Astrocyte of the hippocampus (primary cell): ENCODE results near the gene GRIK3.
A peak's percentile ranks its signal among the peaks of the same experiment; 100 is the strongest.

Experiments
- DNase-seq: peaks from one replicate; pipeline ENCODE4 v3.0.0; 2011; ENCODE audit warnings: low read depth, low spot score

GRIK3 gene

GRCh38 chr1:36880155-36881067 lies 153.9 kb downstream of the GRIK3 start:
- no peak for DNase-seq

GRCh38 chr1:36879613-36880012 lies 154.7 kb downstream of the GRIK3 start:
- DNase-seq = no peak

- DNase-seq = no peak
These were observed 157.3 kb downstream of the GRIK3 start for GRCh38 chr1:36876990-36877389.

DNA sequence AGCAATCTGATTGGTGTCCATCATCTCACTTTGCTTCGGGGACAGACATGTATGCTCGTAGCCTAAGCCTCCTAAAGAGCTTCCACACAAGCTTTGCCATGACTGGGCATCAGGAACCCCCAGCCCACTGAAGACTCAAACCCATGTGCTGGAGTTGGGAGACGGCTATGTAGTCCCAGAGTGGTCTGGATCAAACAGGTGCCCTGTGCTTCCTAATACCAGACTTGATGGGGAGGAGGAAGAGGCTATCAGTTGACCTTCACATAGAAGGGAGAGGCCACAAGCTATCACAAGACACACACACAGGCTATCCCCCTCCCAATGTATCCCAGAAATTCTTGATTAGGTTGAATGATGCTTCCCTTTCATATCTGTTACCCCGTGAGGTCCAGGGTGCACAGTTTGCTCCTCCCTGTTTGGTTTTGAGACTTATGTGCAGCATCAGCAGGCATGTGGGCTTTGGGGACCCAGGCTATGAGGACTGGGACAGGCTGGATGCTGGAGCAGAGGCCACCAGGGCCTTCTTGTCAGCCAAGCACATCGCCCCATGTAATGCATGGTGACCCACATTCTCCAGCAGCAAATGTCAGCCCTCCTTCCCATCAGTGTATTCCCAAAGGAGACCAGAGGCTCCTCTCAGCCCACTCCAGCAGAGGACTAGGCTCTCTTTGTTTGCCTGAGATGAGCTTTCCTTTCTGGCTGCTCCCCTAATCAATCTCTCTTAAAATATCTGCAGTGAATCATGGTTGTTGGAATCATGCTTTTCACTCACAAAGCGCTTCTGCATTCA lies 159.8 kb downstream of the GRIK3 start:
- no peak for DNase-seq

DNA sequence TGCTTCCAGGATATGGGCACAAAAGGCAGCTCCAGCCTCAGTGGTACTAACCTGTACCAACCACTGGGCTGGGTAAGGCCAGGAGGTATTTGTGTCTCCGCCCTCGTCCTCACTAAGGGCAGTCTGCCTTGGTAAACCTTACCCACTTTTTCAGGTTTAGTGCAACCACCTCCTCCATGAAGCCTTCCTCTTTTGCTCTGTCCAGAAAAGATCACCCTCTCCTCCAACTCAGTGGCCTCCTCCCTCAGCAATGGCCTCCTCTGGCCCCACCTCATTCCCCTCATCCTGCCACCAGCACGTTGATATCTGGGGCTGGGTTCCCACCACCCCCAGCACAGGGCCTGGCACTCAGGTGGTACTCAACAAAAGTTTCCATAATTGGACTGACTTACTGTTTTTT lies 161.5 kb downstream of the GRIK3 start:
- no peak for DNase-seq

GRCh38 chr1:36872126-36872754 lies 162.1 kb downstream of the GRIK3 start:
- DNase-seq = no peak

DNA sequence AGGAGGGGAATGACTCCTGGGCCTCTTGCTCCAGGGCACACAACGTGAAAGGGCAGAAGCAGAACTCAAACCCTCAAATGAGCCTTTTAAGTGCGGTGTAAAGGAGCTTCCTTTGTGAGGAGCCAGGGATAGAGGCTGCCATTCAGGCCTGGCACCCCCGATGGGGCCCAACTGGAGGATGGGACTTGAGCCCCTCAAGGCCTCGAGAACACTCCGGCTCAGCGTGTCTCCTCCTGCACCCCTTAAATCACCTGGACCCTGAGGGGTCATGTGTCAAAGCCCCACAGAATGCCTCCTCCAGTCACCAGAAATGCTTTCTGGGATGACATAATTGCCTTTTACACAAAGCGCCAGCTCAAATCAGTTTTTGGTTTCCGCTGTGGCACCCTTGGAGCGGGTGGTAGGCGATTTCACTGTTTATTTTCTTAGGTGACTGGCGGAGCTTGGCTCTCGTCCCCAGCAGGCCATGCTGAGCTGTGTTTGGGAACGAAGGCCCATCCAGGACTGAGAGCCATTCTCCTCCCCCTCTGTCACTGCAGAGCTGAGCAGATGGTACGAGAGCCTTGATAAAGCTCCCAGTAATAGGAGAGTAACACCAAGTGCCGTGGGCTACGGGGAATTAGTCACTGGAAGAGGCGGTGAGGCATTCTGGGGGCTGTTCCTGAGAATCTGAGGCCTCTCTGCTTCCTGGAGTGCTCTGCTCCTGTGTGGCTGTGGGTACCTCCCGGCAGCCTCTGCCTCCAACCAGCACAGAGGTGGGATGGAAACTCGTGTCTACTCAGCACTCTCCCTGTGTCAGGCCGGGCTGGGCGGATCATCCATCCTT lies 163.0 kb downstream of the GRIK3 start:
- DNase-seq = no peak

GRCh38 chr1:36869826-36870225 lies 164.5 kb downstream of the GRIK3 start:
- no peak for DNase-seq

DNA sequence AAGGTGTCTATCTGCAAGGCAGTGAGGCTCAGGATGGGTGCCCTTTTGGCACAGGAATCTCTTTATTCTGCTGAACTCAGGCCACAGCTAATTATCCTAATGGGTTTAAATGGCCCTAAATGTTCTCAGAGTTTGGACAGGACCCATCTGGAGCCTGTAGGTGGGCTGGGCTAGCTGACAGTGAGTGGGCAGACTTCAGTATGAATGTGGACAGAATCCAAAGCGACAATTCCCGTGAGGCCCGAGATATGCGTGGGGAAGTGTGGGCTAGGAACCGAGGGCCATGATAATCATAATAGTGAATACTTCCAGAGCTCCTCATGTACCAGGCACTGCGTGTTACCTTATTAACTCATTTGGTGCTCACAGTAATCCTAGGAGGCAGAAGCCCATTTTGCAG lies 165.3 kb downstream of the GRIK3 start:
- DNase-seq = no peak

- DNase-seq = no peak
These were observed 166.7 kb downstream of the GRIK3 start for GRCh38 chr1:36867575-36867974.

- peak; percentile 6 for DNase-seq
These were observed 168.0 kb downstream of the GRIK3 start for GRCh38 chr1:36866169-36866814.

DNA sequence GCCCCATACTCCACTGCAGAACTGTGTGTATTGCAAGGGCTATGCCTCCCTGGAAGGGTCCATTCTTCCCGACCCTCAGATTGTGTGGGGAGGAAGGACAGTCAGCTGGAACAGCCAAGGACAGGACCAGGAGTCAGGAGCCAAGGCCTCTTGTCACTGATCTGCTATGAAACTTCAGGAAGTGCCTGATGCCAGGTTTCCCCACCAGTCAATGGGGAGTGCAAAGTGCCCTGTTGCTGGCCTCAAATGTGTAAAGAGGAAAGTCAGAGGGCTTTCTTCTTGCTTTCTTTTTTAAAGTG lies 168.8 kb downstream of the GRIK3 start:
- DNase-seq = no peak

DNA sequence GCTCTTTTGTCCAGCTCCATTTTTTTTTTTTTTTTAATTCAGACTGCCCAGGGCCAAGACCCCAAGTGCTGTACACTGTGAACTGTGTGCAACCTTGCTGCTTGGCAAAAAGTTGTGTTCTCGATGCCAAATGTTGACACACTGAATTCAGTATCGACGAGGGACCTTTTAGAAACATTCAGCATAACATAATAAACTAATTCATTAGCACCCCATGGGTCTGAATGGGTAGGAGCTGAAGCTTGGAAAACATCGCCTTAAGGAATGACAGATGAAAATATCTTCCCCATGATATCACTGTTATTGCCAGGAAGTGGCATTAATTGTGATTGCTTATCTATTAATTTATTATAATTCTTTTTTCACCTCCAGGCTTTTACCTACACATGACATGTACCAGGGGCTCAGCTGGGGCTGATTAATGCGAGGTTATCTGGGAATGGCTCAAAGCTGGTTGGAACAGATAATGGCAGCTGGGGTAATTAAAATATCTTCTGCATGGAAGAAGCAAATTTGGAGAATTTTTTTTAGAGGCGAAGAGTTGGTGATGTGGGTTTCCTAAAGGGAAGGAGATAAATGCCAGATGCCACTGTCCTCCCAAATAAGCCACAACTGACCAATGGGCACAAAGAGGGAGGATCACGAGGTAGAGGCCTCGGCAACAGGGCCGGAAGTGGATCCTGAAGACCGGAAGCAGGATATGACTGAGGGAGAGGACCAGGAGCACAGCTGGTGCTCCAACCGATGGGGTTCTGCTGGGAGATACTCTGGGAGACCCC lies 169.3 kb downstream of the GRIK3 start:
- no peak for DNase-seq

DNA sequence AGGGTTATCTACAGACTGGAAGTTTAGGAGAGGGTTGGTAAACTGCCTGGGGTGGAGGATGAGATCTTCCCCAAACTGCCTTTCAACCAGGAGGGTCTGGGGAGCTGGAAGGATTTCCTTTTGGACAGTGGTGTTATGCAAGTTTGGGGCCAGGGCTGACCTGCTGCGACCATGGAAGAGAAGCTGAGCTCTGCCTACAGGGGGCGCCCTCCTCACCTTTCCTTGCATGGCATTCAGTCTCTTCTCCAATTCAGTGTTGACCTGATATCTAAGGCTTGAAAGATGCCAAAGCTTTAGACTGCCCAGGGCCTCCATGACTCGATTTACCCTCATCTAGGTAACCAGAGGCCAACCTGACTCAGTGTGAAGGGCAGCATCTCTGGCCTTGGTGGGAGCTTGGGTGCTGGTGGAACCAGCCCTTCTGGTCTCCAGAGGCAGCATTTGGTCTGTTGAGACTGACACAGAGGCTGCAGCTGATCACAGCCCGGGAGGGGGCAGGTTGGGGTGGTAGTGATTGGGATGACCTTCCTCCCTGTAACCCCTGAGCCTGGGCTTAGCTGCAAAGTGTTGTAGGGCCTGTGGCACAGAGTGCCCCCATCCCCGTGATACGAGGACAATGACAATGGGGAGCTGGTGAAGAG lies 170.0 kb downstream of the GRIK3 start:
- no peak for DNase-seq

DNA sequence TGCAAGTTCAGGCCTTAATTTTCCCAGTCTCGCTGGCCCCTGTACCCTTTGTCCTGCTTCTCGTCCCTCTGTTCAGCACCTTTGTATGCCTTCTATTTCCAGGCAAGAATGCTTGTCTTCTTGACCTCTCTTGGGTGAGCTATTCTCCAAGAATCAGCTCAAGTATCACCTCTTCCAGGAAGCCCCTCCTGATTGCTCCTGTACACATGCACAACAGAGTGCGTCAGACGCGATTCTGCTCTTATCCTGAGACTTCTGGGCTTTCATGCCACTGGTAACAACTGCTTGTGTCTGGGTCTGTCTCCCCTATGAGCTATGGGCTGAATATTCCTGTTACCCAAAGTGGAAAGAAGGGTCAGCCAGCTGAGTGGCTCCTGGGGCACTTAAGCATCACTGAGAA lies 170.8 kb downstream of the GRIK3 start:
- DNase-seq = no peak

GRCh38 chr1:36863061-36863460 lies 171.3 kb downstream of the GRIK3 start:
- no peak for DNase-seq

DNA sequence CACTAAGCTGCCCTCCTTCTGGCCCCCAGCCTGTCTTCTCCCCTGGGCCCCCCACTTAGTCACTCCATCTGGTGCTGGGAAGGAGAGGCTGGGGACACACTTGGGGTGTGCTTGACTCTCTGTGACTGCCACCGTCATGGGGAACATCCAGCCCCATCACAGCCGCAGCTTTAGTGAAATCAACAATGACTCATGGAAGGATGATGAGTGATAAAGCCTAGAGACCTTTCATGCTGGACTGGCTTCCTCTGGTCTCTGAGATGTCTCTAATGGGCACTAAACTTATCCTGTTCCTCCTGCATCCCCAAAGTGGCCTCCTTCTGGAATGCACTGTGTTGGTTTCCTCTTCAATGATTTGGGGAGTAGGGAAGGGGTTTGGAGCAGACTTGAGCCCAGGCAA lies 172.9 kb downstream of the GRIK3 start:
- no peak for DNase-seq

GRCh38 chr1:36859926-36860325 lies 174.4 kb downstream of the GRIK3 start:
- DNase-seq = no peak

DNA sequence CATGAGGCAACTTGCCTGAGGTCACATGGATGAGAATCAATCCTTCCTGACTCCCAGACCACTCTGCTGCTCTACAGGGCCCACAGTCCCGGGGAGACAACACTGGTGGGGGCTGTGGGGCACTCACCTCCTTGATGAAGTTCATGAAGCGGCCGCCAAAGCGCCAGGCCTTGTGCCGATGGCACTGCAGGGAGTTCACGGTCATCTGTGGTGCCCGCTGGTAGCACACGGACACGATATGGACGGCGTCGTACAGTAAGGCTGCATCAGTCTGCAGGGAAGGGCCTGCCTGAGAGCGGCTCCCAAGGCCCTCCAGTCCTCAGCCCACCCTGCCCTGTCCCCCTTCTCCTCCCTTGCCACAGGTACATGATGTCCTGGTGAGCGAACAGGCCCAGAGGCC lies 175.3 kb downstream of the GRIK3 start:
- DNase-seq = no peak

- DNase-seq = no peak
These were observed 175.8 kb downstream of the GRIK3 start for GRCh38 chr1:36858553-36858952.
